HCT116 (cell line): ENCODE data around the gene SPDEF. TPM values are rescaled to one million over a fixed set of nuclear protein-coding genes. Genes with fewer than 3 reads are reported as not detected.

ENCODE experiments used
- ATAC-seq: fragments of 200-7000 bp; cut with Tn5 transposase; 2 replicates; pipeline ENCODE4 v1.9.1; 2020; ENCODE audit warnings: mild to moderate bottlenecking, moderate library complexity
- BruUV-seq: library from RNA; stranded (reverse); fragments of 400-500 nt; replicated peaks from 2 replicates; lab custom pipeline; 2021; lab: Mats Ljungman, UMichigan
- CTCF ChIA-PET: fragments of 300-600 bp; sonication (Branson Sonifier 250); formaldehyde crosslinking; loops from one replicate; lab custom pipeline; 2021; ENCODE audit warnings: antibody characterized with exemption; lab: Charles Lee
- POLR2A ChIA-PET: fragments of 300-600, 350-600 bp; sonication (Branson Sonifier 250); formaldehyde crosslinking; loops from one replicate; lab custom pipeline; 2021; ENCODE audit warnings: antibody characterized with exemption; lab: Charles Lee
- RAD21 ChIA-PET, 2 experiments: fragments of 300-600 bp; sonication (Branson Sonifier 250); formaldehyde crosslinking; loops; one replicate each; lab custom pipeline; 2023; ENCODE audit warnings: low total read pairs in 2 of 2; ENCODE audit not compliant: uncharacterized antibody in 2 of 2, unreplicated experiment in 2 of 2, low non-redundant PET in 1 of 2; lab: Charles Lee
- DNase-seq: peaks from one replicate; pipeline ENCODE4 v3.0.0-alpha.2; 2010; ENCODE audit warnings: low read depth, low spot score
- H2AFZ ChIP-seq: fragments of 200-600 bp; shearing (Covaris generic), sonication (generic); 2 replicates; pipeline ENCODE4 v1.6.1; 2017; ENCODE audit warnings: low read depth, mixed run types, mixed read lengths, antibody characterized with exemption, low read length; ENCODE audit not compliant: poor library complexity, severe bottlenecking
- H3K27ac ChIP-seq: 2 replicates; pipeline ENCODE4 v1.5.1; 2012; ENCODE audit warnings: low read depth, low read length
- H3K27me3 ChIP-seq: fragments of 200-600 bp; sonication (generic); 2 replicates; pipeline ENCODE4 v1.6.1; 2016; ENCODE audit warnings: mixed run types, low read length, mixed read lengths; ENCODE audit not compliant: insufficient read depth
- H3K36me3 ChIP-seq, 2 experiments: fragments of 200-500 bp in 1 of 2; fragments of 200-600 bp in 1 of 2; sonication (Bioruptor generic) in 1 of 2; sonication (generic) in 1 of 2; 2 replicates each; pipeline versions ENCODE4 v1.5.1 to v1.6.1; 2014 to 2016; ENCODE audit warnings: low read length in 2 of 2, inconsistent platforms in 1 of 2, mixed read lengths in 1 of 2, mixed run types in 1 of 2; ENCODE audit not compliant: insufficient read depth in 2 of 2, control insufficient read depth in 1 of 2
- H3K4me1 ChIP-seq, 2 experiments: fragments of 200-600 bp in 1 of 2; sonication (generic) in 1 of 2; 2 replicates each; pipeline versions ENCODE4 v1.5.1 to v1.6.1; 2012 to 2017; ENCODE audit warnings: low read length in 2 of 2, inconsistent platforms in 1 of 2, mild to moderate bottlenecking in 1 of 2, mixed read lengths in 1 of 2, mixed run types in 1 of 2, moderate library complexity in 1 of 2; ENCODE audit not compliant: insufficient read depth in 2 of 2, control insufficient read depth in 1 of 2
- H3K4me2 ChIP-seq: fragments of 200-600 bp; sonication (generic); 2 replicates; pipeline ENCODE4 v1.6.1; 2017; ENCODE audit warnings: mixed run types, low read length, mixed read lengths
- H3K4me3 ChIP-seq, 2 experiments: fragments of 200-600 bp in 1 of 2; sonication (generic) in 1 of 2; replicated peaks in 1 of 2; 2 replicates each; pipeline ENCODE4 v1.5.1; 2011 to 2016; ENCODE audit warnings: low read length in 2 of 2, control low read depth in 1 of 2, low read depth in 1 of 2, mild to moderate bottlenecking in 1 of 2, mixed read lengths in 1 of 2, mixed run types in 1 of 2
- H3K79me2 ChIP-seq: fragments of 200-600 bp; sonication (generic); 2 replicates; pipeline ENCODE4 v1.6.1; 2017; ENCODE audit warnings: mild to moderate bottlenecking, mixed run types, low read length, moderate library complexity, mixed read lengths; ENCODE audit not compliant: insufficient read depth
- H3K9ac ChIP-seq: fragments of 200-600 bp; sonication (generic); 2 replicates; pipeline ENCODE4 v1.6.1; 2016; ENCODE audit warnings: low read length, mixed read lengths
- H3K9me2 ChIP-seq: fragments of 200-600 bp; sonication (generic), shearing (Covaris generic); 2 replicates; pipeline ENCODE4 v1.6.1; 2017; ENCODE audit warnings: mixed run types, mild to moderate bottlenecking, moderate library complexity; ENCODE audit not compliant: insufficient read depth
- H3K9me3 ChIP-seq, 2 experiments: fragments of 200-500 bp in 1 of 2; fragments of 200-600 bp in 1 of 2; sonication (Bioruptor generic) in 1 of 2; sonication (generic) in 1 of 2; 2 replicates each; pipeline ENCODE4 v1.6.1; 2014 to 2017; ENCODE audit warnings: low read length in 2 of 2, mixed read lengths in 2 of 2, inconsistent platforms in 1 of 2, low read depth in 1 of 2, mild to moderate bottlenecking in 1 of 2, mixed run types in 1 of 2, moderate library complexity in 1 of 2; ENCODE audit not compliant: control insufficient read depth in 1 of 2, insufficient read depth in 1 of 2
- H4K20me1 ChIP-seq: fragments of 200-600 bp; sonication (generic), shearing (Covaris generic); 2 replicates; pipeline ENCODE4 v1.6.1; 2017; ENCODE audit warnings: mixed run types, mild to moderate bottlenecking, moderate library complexity; ENCODE audit not compliant: insufficient read depth
- CEBPB ChIP-seq: IDR thresholded peaks from 2 replicates; pipeline ENCODE4 v1.6.1; 2012; ENCODE audit warnings: low read depth
- EZH2phosphoT487 ChIP-seq: fragments of 200-600 bp; IDR thresholded peaks from 2 replicates; pipeline ENCODE4 v1.6.1; 2018; ENCODE audit warnings: antibody characterized with exemption, borderline replicate concordance
- FOSL1 ChIP-seq: IDR thresholded peaks from 2 replicates; pipeline ENCODE4 v1.6.1; 2012; ENCODE audit warnings: low read depth
- JUND ChIP-seq: IDR thresholded peaks from 2 replicates; pipeline ENCODE4 v1.6.1; 2012
- POLR2AphosphoS5 ChIP-seq: IDR thresholded peaks from 2 replicates; pipeline ENCODE4 v1.6.1; 2011; ENCODE audit warnings: mild to moderate bottlenecking, low read depth, low read length, moderate library complexity
- SIN3A ChIP-seq: IDR thresholded peaks from 2 replicates; pipeline ENCODE4 v1.6.1; 2012; ENCODE audit warnings: low read depth
- TCF7L2 ChIP-seq: IDR thresholded peaks from 2 replicates; pipeline ENCODE4 v1.7.0; 2011; ENCODE audit warnings: borderline replicate concordance, inconsistent platforms; ENCODE audit not compliant: insufficient read depth, insufficient read length; ENCODE audit errors: extremely low read depth
- YY1 ChIP-seq: IDR thresholded peaks from 2 replicates; pipeline ENCODE4 v1.6.1; 2011; ENCODE audit warnings: low read length, low read depth, moderate library complexity, mild to moderate bottlenecking; ENCODE audit not compliant: insufficient replicate concordance; ENCODE audit errors: extremely low read depth
- intact Hi-C: fragments of 100-400 bp; cut with micrococcal nuclease; formaldehyde crosslinking; loops from 2 replicates; pipeline ENCODE4 v1.10.0; 2022
- total RNA-seq: library from RNA; stranded (reverse); gene quantifications from one replicate; pipeline ENCODE4 v1.2.1, GENCODE V29; 2021; ENCODE audit not compliant: unreplicated experiment
- TF ChIP-seq, protein P1 (sequence below): IDR thresholded peaks from 2 replicates; pipeline ENCODE4 v1.6.1; 2012
- TF ChIP-seq, protein P2 (sequence below): IDR thresholded peaks from 2 replicates; pipeline ENCODE4 v1.6.1; 2011; ENCODE audit warnings: mild to moderate bottlenecking, low read length, moderate library complexity; ENCODE audit not compliant: insufficient replicate concordance; ENCODE audit errors: extremely low read depth
- TF ChIP-seq, protein P3 (sequence below): IDR thresholded peaks from 2 replicates; pipeline ENCODE4 v1.6.1; 2012; ENCODE audit warnings: low read depth

SPDEF gene
- total RNA-seq, 1 experiment from 2014 or later, result 0.39 TPM

DNA sequence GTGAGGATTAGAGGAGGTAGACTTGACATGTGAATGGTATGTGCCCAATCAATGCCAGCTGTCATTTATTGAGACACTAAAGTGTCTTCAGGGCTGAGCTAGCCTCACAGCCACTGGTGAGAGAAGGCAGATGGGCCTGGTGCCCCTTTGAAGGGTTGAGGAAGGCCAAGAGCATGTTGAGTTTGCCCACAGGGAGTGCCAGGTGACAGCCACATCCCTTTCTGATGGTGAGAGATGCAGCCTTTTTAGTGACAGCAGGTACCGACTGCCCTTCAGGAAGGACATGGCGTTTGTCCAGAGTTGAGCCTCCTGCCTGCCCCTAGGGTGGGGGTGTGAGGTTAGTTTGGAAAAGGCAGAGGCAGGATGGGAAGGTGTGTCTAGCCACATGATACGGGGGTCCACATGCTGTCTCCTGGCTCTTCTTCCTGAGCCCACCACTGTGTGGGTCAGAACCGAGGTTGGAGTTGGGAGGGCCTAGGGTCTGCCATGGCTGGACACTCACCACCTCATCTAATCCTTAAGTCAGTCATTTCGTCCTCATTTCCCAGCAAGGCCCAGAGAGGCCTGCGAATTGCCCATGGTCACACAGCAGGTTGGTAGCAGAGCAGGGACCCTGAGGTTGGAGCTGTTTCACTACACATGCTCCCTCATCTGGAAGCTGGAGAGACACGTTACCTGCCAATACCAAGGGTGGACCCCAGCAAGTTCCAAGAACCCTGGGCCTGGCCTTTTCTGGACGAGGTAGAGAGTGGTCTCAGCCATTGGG, 32.5 kb downstream of the SPDEF start:
- POLR2A ChIA-PET, result no interaction called here

DNA sequence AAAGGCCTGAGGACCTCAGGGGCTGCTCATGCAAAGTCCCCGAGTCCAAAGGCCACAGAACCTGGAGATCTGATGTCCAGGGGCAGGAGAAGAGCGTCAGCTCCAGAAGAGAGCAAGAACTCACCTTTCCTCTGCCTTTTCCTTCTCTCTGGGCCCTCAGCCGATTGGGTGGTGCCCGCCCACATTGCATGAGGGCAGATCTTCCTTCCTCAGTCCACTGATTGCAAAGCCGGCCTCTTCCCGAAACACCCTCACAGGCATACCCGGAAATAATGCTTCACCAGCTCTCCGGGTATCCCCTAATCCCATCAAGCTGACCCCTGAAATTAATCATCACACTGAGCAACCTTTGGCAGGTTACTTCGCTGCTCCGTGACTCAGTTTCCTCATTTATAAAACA, 33.4 kb downstream of the SPDEF start:
- Histone ChIP-seq H3K27me3 (no peaks in the 10 kb centered on the region), H3K4me3 (no peak overlapping the region), H3K4me2 (no peak overlapping the region), H4K20me1 (no peaks in the 10 kb centered on the region), H3K36me3 (no peaks in the 10 kb centered on the region), H3K9me3 (no peaks in the 10 kb centered on the region), H3K79me2 (no peaks in the 10 kb centered on the region), H3K9me2 (no peaks in the 10 kb centered on the region), H2AFZ (no peak overlapping the region), H3K4me1 (peaks cover 8 to 12% of the 10 kb centered on the region in 2 experiments; a peak in 3 of 4 replicates), H3K9ac (no peak overlapping the region), H3K27ac (no peak overlapping the region)
- intact Hi-C loops, result no loop called here
- POLR2A ChIA-PET, result interaction anchor here (0.9 kb wide), 1 partner anchor 89 kb away, joined by 3 read pairs; no protein-coding TSS in a partner anchor
- no peak for DNase-seq
- CTCF ChIA-PET, result no interaction called here
- BruUV-seq, result no TSS peak
- no peak for ATAC-seq
- TF ChIP-seq EZH2phosphoT487, result no peak
- no peak for TF ChIP-seq SIN3A
- TF ChIP-seq POLR2AphosphoS5, result no peak
- TF ChIP-seq TCF7L2, result no peak
- no peak for TF ChIP-seq JUND
- TF ChIP-seq, protein P1, sequence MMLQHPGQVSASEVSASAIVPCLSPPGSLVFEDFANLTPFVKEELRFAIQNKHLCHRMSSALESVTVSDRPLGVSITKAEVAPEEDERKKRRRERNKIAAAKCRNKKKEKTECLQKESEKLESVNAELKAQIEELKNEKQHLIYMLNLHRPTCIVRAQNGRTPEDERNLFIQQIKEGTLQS, result no peak
- no peak for TF ChIP-seq FOSL1
- TF ChIP-seq, protein P2, sequence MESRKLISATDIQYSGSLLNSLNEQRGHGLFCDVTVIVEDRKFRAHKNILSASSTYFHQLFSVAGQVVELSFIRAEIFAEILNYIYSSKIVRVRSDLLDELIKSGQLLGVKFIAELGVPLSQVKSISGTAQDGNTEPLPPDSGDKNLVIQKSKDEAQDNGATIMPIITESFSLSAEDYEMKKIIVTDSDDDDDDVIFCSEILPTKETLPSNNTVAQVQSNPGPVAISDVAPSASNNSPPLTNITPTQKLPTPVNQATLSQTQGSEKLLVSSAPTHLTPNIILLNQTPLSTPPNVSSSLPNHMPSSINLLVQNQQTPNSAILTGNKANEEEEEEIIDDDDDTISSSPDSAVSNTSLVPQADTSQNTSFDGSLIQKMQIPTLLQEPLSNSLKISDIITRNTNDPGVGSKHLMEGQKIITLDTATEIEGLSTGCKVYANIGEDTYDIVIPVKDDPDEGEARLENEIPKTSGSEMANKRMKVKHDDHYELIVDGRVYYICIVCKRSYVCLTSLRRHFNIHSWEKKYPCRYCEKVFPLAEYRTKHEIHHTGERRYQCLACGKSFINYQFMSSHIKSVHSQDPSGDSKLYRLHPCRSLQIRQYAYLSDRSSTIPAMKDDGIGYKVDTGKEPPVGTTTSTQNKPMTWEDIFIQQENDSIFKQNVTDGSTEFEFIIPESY, result no peak
- TF ChIP-seq YY1, result no peak
- TF ChIP-seq, protein P3, sequence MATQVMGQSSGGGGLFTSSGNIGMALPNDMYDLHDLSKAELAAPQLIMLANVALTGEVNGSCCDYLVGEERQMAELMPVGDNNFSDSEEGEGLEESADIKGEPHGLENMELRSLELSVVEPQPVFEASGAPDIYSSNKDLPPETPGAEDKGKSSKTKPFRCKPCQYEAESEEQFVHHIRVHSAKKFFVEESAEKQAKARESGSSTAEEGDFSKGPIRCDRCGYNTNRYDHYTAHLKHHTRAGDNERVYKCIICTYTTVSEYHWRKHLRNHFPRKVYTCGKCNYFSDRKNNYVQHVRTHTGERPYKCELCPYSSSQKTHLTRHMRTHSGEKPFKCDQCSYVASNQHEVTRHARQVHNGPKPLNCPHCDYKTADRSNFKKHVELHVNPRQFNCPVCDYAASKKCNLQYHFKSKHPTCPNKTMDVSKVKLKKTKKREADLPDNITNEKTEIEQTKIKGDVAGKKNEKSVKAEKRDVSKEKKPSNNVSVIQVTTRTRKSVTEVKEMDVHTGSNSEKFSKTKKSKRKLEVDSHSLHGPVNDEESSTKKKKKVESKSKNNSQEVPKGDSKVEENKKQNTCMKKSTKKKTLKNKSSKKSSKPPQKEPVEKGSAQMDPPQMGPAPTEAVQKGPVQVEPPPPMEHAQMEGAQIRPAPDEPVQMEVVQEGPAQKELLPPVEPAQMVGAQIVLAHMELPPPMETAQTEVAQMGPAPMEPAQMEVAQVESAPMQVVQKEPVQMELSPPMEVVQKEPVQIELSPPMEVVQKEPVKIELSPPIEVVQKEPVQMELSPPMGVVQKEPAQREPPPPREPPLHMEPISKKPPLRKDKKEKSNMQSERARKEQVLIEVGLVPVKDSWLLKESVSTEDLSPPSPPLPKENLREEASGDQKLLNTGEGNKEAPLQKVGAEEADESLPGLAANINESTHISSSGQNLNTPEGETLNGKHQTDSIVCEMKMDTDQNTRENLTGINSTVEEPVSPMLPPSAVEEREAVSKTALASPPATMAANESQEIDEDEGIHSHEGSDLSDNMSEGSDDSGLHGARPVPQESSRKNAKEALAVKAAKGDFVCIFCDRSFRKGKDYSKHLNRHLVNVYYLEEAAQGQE, result no peak
- TF ChIP-seq CEBPB, result no peak
- RAD21 ChIA-PET, result interaction anchor here in 1 of 2 experiments (0.6 kb wide), 1 partner anchor 87 kb away, joined by 3 read pairs; no protein-coding TSS in a partner anchor

More for the DNA sequence above, 32.5 kb downstream of the SPDEF start:
- H3K4me3 ChIP-seq, result no peak overlapping the region
- H3K79me2 ChIP-seq, result no peaks in the 10 kb centered on the region
- H4K20me1 ChIP-seq, result no peaks in the 10 kb centered on the region
- ATAC-seq, result no peak
- CTCF ChIA-PET, result no interaction called here
- H3K27me3 ChIP-seq, result no peaks in the 10 kb centered on the region
- no TSS peak for BruUV-seq
- RAD21 ChIA-PET, result no interaction called here
- no peak for TF ChIP-seq YY1
- H3K27ac ChIP-seq, result no peak overlapping the region
- H3K9me3 ChIP-seq, result no peaks in the 10 kb centered on the region
- no peak overlapping the region for H3K9ac ChIP-seq
- intact Hi-C loops, result no loop called here
- H3K9me2 ChIP-seq, result no peaks in the 10 kb centered on the region
- H2AFZ ChIP-seq, result no peak overlapping the region
- H3K4me2 ChIP-seq, result no peak overlapping the region
- peaks cover 10 to 14% of the 10 kb centered on the region in 2 experiments; a peak in 3 of 4 replicates for H3K4me1 ChIP-seq
- no peak for DNase-seq
- H3K36me3 ChIP-seq, result no peaks in the 10 kb centered on the region
